Measurements from ENCODE around the gene EMP2.

DNA sequence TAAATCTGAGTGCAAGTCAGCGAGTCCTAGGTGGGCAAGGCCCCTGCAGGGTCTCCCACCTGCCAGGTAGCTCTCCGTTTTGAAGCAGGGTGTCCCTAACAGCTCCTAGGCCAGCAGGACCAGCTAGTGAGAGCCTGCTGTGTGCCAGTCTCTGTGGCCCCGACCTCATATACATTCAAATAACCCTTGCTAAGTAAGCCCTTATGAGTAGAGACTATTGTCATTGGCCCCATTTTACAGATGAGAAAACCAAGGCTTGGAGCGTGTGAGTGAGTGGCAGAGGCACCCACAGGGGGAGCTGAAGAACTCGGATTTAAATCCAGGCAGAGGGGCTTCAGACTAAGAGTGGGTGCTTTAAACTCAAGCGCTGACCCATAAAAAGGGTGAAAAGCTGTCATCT lies 39.7 kb upstream of the EMP2 start:
- no peak for TF ChIP-seq MZF1 (tag by site-specific recombination; IDR thresholded peaks at IDR 0.05; ENCODE audit: borderline replicate concordance)
- no peak for TF ChIP-seq CTCF (tag by site-specific recombination; IDR thresholded peaks at IDR 0.05)
- TF ChIP-seq ZNF645 (tag by site-specific recombination; IDR thresholded peaks at IDR 0.05) = no peak
- no peak for TF ChIP-seq ZNF530 (tag by site-specific recombination; IDR thresholded peaks at IDR 0.05; ENCODE audit: low read depth)
- TF ChIP-seq ZNF701 (tag by site-specific recombination; IDR thresholded peaks at IDR 0.05) = no peak
- TF ChIP-seq, protein P1, sequence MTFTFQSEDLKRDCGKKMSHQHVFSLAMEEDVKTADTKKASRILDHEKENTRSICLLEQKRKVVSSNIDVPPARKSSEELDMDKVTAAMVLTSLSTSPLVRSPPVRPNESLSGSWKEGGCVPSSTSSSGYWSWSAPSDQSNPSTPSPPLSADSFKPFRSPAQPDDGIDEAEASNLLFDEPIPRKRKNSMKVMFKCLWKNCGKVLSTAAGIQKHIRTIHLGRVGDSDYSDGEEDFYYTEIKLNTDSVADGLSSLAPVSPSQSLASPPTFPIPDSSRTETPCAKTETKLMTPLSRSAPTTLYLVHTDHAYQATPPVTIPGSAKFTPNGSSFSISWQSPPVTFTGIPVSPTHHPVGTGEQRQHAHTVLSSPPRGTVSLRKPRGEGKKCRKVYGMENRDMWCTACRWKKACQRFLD (tag by site-specific recombination; IDR thresholded peaks at IDR 0.05) = no peak
- TF ChIP-seq, protein P2, sequence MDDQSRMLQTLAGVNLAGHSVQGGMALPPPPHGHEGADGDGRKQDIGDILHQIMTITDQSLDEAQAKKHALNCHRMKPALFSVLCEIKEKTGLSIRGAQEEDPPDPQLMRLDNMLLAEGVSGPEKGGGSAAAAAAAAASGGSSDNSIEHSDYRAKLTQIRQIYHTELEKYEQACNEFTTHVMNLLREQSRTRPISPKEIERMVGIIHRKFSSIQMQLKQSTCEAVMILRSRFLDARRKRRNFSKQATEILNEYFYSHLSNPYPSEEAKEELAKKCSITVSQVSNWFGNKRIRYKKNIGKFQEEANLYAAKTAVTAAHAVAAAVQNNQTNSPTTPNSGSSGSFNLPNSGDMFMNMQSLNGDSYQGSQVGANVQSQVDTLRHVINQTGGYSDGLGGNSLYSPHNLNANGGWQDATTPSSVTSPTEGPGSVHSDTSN (CRISPR knock-in tag; IDR thresholded peaks at IDR 0.05) = no peak
- TF ChIP-seq ZNF658 (tag by site-specific recombination; IDR thresholded peaks at IDR 0.05) = no peak
- no peak for TF ChIP-seq ZNF148 (tag by site-specific recombination; IDR thresholded peaks at IDR 0.05; ENCODE audit: borderline replicate concordance)
- no peak for TF ChIP-seq ZNF426 (tag by site-specific recombination; IDR thresholded peaks at IDR 0.05)
- TF ChIP-seq ZNF654 (tag by site-specific recombination; IDR thresholded peaks at IDR 0.05; ENCODE audit: low read depth) = no peak
- TF ChIP-seq ZNF146 (tag by site-specific recombination; IDR thresholded peaks at IDR 0.05) = no peak
- no peak for TF ChIP-seq YY1 (tag by site-specific recombination; IDR thresholded peaks at IDR 0.05)
